ENCODE measurements around the gene RAB11FIP5. TPM values are rescaled to one million over a fixed set of nuclear protein-coding genes. Genes with fewer than 3 reads are reported as not detected.

Gene RAB11FIP5
- total and polyA plus RNA-seq, 10 of the 15 experiments (the other 5 are each of a cell fraction or from before 2014, with no cell fraction given) = 0.03 to 0.20 (median 0.06) TPM; not detected in 6

DNA sequence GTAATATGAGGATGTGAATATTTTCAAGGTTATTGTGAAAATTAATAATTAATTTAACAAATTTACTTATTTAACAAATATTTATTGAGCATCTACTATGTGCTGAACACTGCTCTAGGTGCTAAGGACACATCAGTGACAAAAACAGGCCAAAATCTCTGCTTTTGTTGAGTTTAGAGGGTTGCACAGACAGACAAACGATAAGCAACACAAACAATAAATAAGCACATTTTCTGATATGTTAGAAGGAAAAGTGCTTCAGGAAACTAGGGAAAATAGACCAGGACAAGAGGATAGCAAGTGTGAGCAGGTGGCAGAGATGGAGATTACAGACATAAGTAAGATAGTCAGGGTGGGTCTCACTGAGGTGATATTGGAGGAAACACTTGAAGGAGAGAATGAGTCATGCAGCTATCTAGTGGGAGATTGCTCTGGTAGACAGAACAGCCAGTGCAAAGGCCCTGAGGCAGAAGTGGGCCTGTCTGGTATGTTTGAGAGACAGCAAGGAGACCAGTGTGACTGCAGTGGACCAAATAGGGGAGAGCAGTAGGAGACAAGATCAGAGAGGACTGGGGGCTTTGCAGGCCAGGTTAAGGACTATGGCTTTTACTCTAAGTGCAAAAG, 79.5 kb downstream of the RAB11FIP5 start:
- ChIA-PET POLR2A (interaction anchor here (0.5 kb wide), 1 partner anchor 14 kb away, joined by 3 read pairs; no protein-coding TSS in a partner anchor), SMC1A (ENCODE audit: uncharacterized antibody, unreplicated experiment) (no interaction called here), RAD21 (ENCODE audit: unreplicated experiment) (no interaction called here), CTCF (interaction anchor here (0.9 kb wide), 1 partner anchor 42 kb away, joined by 3 read pairs; no protein-coding TSS in a partner anchor)
- DNase-seq (ENCODE audit: low read depth, low spot score) (no peak), FAIRE-seq (no peak), ATAC-seq (peak; percentile 37)
- Histone ChIP-seq H4K20me1 (ENCODE audit: control insufficient read depth, insufficient read depth) (no peaks in the 10 kb centered on the region), H3K9ac (ENCODE audit: control insufficient read depth, insufficient read depth, low read length) (no peak overlapping the region), H3K27me3 (replicated peaks in 1 of 2; ENCODE audit: control insufficient read depth in 2 of 2, insufficient read depth in 2 of 2, low read length in 1 of 2) (no peaks in the 10 kb centered on the region), H3K79me2 (ENCODE audit: control insufficient read depth, insufficient read depth, low read length) (no peaks in the 10 kb centered on the region), H3K4me3 (no peak overlapping the region), H3K4me2 (ENCODE audit: control insufficient read depth, insufficient read depth) (no peak overlapping the region), H2AFZ (ENCODE audit: control insufficient read depth, low read depth, low read length) (no peak overlapping the region), H3K9me3 (replicated peaks; ENCODE audit: control insufficient read depth, insufficient read depth, low read length) (no peaks in the 10 kb centered on the region), H3K27ac (ENCODE audit: control insufficient read depth, insufficient read depth) (no peak overlapping the region), H3K36me3 (ENCODE audit: control insufficient read depth in 2 of 2, insufficient read depth in 2 of 2, low read length in 1 of 2) (no peaks in the 10 kb centered on the region), H3K4me1 (ENCODE audit: control insufficient read depth, insufficient read depth, low read length) (no peaks in the 10 kb centered on the region)
- no TSS peak for BruUV-seq (replicated peaks)
- 73% methylated on average over 1 of the region's 1 CpG for WGBS (ENCODE audit: insufficient coverage, insufficient replicate concordance, low lambda C conversion rate, missing lambda C conversion rate)
- in situ Hi-C loops (cut with MboI) = no loop called here
- TF ChIP-seq SIN3A (IDR thresholded peaks at IDR 0.05; ENCODE audit: low read depth, low read length) (no peak), SPI1 (IDR thresholded peaks at IDR 0.05; ENCODE audit: borderline replicate concordance, insufficient read depth, low read depth, low read length) (peak; percentile 32; the same call in 1 of the 2 replicates)
- intact Hi-C loops (cut with micrococcal nuclease; ENCODE audit: unreplicated experiment) = no loop called here

DNA sequence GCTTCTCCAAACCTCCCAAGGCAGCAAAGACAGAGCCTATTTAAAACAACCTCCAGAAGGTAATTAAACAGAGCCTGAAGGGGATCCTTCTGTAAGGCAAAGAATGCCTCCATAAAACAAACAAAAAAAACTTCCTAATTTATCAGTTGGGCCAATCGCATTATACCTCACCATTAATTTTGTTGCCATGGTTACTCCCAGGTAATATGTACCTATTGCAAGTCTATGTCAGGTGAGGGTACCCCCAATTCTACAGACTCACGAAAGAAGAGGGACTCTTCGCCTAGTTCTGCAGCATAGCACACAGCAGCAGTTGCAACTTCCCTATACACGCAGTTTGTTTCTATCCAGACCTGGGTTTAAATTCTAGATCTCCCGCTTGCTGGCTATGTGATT, 80.0 kb downstream of the RAB11FIP5 start:
- H3K4me2 ChIP-seq (ENCODE audit: control insufficient read depth, insufficient read depth) = no peak overlapping the region
- RAD21 ChIA-PET (ENCODE audit: unreplicated experiment) = no interaction called here
- TF ChIP-seq BHLHE40 (IDR thresholded peaks at IDR 0.05; ENCODE audit: borderline replicate concordance in 1 of 2, low read depth in 2 of 2, low read length in 1 of 2) = no peak
- TF ChIP-seq NRF1 (conservative IDR thresholded peaks at IDR 0.05; ENCODE audit: low read depth, low read length) = no peak
- no peak for TF ChIP-seq ATF2 (IDR thresholded peaks at IDR 0.05; ENCODE audit: low read length)
- TF ChIP-seq ZZZ3 (IDR thresholded peaks at IDR 0.05; ENCODE audit: control insufficient read depth, insufficient read length, low read depth) = no peak
- TF ChIP-seq PAX5 (IDR thresholded peaks at IDR 0.05; ENCODE audit: borderline replicate concordance, low read depth, low read length) = no peak
- TF ChIP-seq SMAD5 (IDR thresholded peaks at IDR 0.05; ENCODE audit: low read depth) = no peak
- no peak for TF ChIP-seq REST (IDR thresholded peaks at IDR 0.05; ENCODE audit: low read depth, low read length)
- no peak for TF ChIP-seq NKRF (conservative IDR thresholded peaks at IDR 0.05)

More for the DNA sequence above, 80.0 kb downstream of the RAB11FIP5 start:
- ChIA-PET CTCF (no interaction called here), POLR2A (interaction anchor here (0.5 kb wide), 1 partner anchor 14 kb away, joined by 3 read pairs; no protein-coding TSS in a partner anchor), SMC1A (ENCODE audit: uncharacterized antibody, unreplicated experiment) (no interaction called here)
- in situ Hi-C loops (cut with MboI) = no loop called here
- FAIRE-seq (no peak), ATAC-seq (no peak), DNase-seq (ENCODE audit: low read depth, low spot score) (no peak)
- Histone ChIP-seq H3K9me3 (replicated peaks; ENCODE audit: control insufficient read depth, insufficient read depth, low read length) (no peaks in the 10 kb centered on the region), H4K20me1 (ENCODE audit: control insufficient read depth, insufficient read depth) (no peaks in the 10 kb centered on the region), H3K36me3 (ENCODE audit: control insufficient read depth in 2 of 2, insufficient read depth in 2 of 2, low read length in 1 of 2) (no peaks in the 10 kb centered on the region), H3K9ac (ENCODE audit: control insufficient read depth, insufficient read depth, low read length) (no peak overlapping the region), H3K27me3 (replicated peaks in 1 of 2; ENCODE audit: control insufficient read depth in 2 of 2, insufficient read depth in 2 of 2, low read length in 1 of 2) (no peaks in the 10 kb centered on the region), H2AFZ (ENCODE audit: control insufficient read depth, low read depth, low read length) (no peak overlapping the region), H3K79me2 (ENCODE audit: control insufficient read depth, insufficient read depth, low read length) (no peaks in the 10 kb centered on the region), H3K27ac (ENCODE audit: control insufficient read depth, insufficient read depth) (no peak overlapping the region), H3K4me1 (ENCODE audit: control insufficient read depth, insufficient read depth, low read length) (no peaks in the 10 kb centered on the region), H3K4me3 (no peak overlapping the region)
- BruUV-seq (replicated peaks) = no TSS peak
- WGBS (ENCODE audit: insufficient coverage, insufficient replicate concordance, low lambda C conversion rate, missing lambda C conversion rate) = 68% methylated on average over 5 of the region's 5 CpGs
- intact Hi-C loops (cut with micrococcal nuclease; ENCODE audit: unreplicated experiment) = no loop called here
